ENCODE measurements around the gene SLCO2B1. TPM values are rescaled to one million over a fixed set of nuclear protein-coding genes. Genes with fewer than 3 reads are reported as not detected.

The SLCO2B1 gene
- total and polyA plus RNA-seq, 2 of the 8 experiments (the other 6 are each of a cell fraction or from before 2014, with no cell fraction given) = 0.03 TPM; not detected in 1

DNA sequence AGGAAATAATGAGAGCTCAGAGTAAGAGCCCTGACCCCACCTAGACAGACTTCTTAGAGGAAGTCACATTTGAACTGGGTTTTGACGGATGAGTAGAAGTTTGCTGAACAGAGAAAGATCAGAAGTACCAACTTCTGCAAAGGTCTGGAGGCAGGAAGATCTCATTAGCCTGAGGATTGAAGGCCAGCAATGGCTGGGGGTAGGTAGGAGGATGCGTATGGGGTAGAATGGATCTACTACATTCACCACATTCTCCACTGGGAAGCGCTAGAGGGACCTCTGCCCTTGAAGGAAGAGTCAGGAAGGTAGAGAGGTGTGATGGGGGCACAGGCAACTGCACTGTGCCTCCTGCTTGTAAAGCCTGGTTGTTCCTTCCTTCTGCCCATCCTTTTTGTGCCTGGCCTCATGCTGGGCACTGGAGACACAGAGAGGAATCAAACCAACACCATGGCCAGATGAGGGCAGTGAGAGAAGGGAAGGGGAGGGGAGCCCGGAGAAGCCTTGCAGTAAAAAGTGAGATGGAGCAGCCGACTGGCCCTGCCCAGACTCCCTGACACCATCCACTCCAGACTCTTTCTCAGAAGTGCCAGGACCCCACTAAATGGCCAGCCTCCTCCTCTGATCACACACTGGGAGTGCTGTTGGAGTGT is 94.6 kb downstream of the SLCO2B1 start:
- H3K18ac ChIP-seq (ENCODE audit: extremely low read depth, low read length) = no peak overlapping the region
- DNase-seq (ENCODE audit: low read depth in 1 of 2, low spot score in 2 of 2) (no peak), FAIRE-seq (peak; percentile 52)
- no peak overlapping the region for H4K91ac ChIP-seq (replicated peaks; ENCODE audit: insufficient read length, low read length)
- peaks cover 0 to 3% of the 10 kb centered on the region in 2 experiments for H4K20me1 ChIP-seq (replicated peaks in 1 of 2; ENCODE audit: control insufficient read depth in 1 of 2, insufficient read depth in 2 of 2, low read length in 2 of 2)
- H3K27ac ChIP-seq (ENCODE audit: low read depth, low read length) = no peak overlapping the region
- H2AFZ ChIP-seq (ENCODE audit: low read length) = no peak overlapping the region
- POLR2A ChIA-PET (ENCODE audit: partially characterized antibody) = interaction anchor here (0.8 to 1.6 kb wide), 3 partner anchors 13 to 155 kb away, joined by 3 read pairs; no protein-coding TSS in a partner anchor
- no peak overlapping the region for H3K23ac ChIP-seq (ENCODE audit: insufficient read length)
- H4K8ac ChIP-seq (ENCODE audit: extremely low read depth, insufficient read depth, low read length) = no peak overlapping the region; the same call in 1 of the 2 replicates
- no peaks in the 10 kb centered on the region for H3K9me3 ChIP-seq (ENCODE audit: insufficient read depth in 2 of 2, low read depth in 1 of 2, low read length in 1 of 2)
- H2BK120ac ChIP-seq (replicated peaks; ENCODE audit: low read depth, low read length) = no peak overlapping the region
- H2BK5ac ChIP-seq (ENCODE audit: low read depth, low read length) = no peak overlapping the region
- no peak overlapping the region for H4K5ac ChIP-seq (ENCODE audit: insufficient read length, low read depth, low read length)
- 52% methylated on average over 5 of the region's 5 CpGs; no CpG with 5 or more reads in 1 of the 2 experiments for WGBS, 2 experiments (ENCODE audit: extremely low coverage in 1 of 2, insufficient coverage in 1 of 2, insufficient read length in 1 of 2, insufficient replicate concordance in 2 of 2, low coverage in 1 of 2, low lambda C conversion rate in 2 of 2, missing lambda C conversion rate in 1 of 2)
- no peak overlapping the region for H2BK12ac ChIP-seq (ENCODE audit: low read depth, low read length)
- H3K79me1 ChIP-seq (ENCODE audit: low read depth, low read length) = no peaks in the 10 kb centered on the region
- peaks cover 11% of the 10 kb centered on the region; the same call in 1 of the 2 replicates for H3K23me2 ChIP-seq (ENCODE audit: low read depth, low read length)
- H3K9ac ChIP-seq (replicated peaks in 1 of 4; ENCODE audit: extremely low read depth in 1 of 4, low read depth in 3 of 4, low read length in 3 of 4) = no peak overlapping the region
- no peak overlapping the region for H3K4me3 ChIP-seq (ENCODE audit: extremely low read depth in 1 of 4, insufficient read depth in 2 of 4, low read depth in 3 of 4, low read length in 4 of 4)
- peaks cover 0 to 5% (median 1%) of the 10 kb centered on the region in 4 experiments; a peak in 3 of 7 replicates for H3K4me1 ChIP-seq (replicated peaks in 1 of 4; ENCODE audit: control insufficient read depth in 3 of 4, insufficient read depth in 4 of 4, low read length in 3 of 4)
- H3K4ac ChIP-seq (replicated peaks; ENCODE audit: insufficient read length, low read depth, low read length) = no peak overlapping the region
- H3K14ac ChIP-seq (ENCODE audit: insufficient read length) = no peak overlapping the region
- H3K79me2 ChIP-seq (ENCODE audit: control insufficient read depth in 1 of 2, insufficient read depth in 2 of 2, low read length in 2 of 2) = no peaks in the 10 kb centered on the region
- TF ChIP-seq TEAD4 (IDR thresholded peaks at IDR 0.05; ENCODE audit: low read depth, low read length) = peak; percentile 46; the same call in 1 of the 2 replicates
- no peak for TF ChIP-seq SAP30 (IDR thresholded peaks at IDR 0.05; ENCODE audit: insufficient read depth, insufficient replicate concordance, low read length)
- peak; percentile 20 to 46 for TF ChIP-seq RAD21 (IDR thresholded peaks at IDR 0.05 in 1 of 2, conservative IDR thresholded peaks at IDR 0.05 in 1 of 2; ENCODE audit: low read depth in 2 of 2, low read length in 2 of 2)
- TF ChIP-seq, protein P1, sequence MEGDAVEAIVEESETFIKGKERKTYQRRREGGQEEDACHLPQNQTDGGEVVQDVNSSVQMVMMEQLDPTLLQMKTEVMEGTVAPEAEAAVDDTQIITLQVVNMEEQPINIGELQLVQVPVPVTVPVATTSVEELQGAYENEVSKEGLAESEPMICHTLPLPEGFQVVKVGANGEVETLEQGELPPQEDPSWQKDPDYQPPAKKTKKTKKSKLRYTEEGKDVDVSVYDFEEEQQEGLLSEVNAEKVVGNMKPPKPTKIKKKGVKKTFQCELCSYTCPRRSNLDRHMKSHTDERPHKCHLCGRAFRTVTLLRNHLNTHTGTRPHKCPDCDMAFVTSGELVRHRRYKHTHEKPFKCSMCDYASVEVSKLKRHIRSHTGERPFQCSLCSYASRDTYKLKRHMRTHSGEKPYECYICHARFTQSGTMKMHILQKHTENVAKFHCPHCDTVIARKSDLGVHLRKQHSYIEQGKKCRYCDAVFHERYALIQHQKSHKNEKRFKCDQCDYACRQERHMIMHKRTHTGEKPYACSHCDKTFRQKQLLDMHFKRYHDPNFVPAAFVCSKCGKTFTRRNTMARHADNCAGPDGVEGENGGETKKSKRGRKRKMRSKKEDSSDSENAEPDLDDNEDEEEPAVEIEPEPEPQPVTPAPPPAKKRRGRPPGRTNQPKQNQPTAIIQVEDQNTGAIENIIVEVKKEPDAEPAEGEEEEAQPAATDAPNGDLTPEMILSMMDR (IDR thresholded peaks at IDR 0.05; ENCODE audit: control extremely low read depth in 1 of 3, insufficient read depth in 1 of 3, low read depth in 1 of 3, low read length in 3 of 3) = peak; percentile 24 to 77 (median 57)
- H2BK15ac ChIP-seq (ENCODE audit: low read length) = no peak overlapping the region
- H3K36me3 ChIP-seq (ENCODE audit: control insufficient read depth in 2 of 4, insufficient read depth in 4 of 4, low read length in 3 of 4) = no peaks in the 10 kb centered on the region
- H2BK20ac ChIP-seq (ENCODE audit: low read length) = no peak overlapping the region
- no peak overlapping the region for H3K56ac ChIP-seq (replicated peaks; ENCODE audit: insufficient read length, low read depth, low read length)
- CTCF ChIA-PET (ENCODE audit: partially characterized antibody) = interaction anchor here (0.6 to 34.9 kb wide), 16 partner anchors 16 to 222 kb away, joined by 3 to 952 read pairs (median 4); partner anchors contain the start of genes SLCO2B1 and TPBGL
- peaks cover 24 to 42% (median 33%) of the 10 kb centered on the region in 4 experiments for H3K27me3 ChIP-seq (replicated peaks in 1 of 4; ENCODE audit: control insufficient read depth in 3 of 4, extremely low read depth in 1 of 4, insufficient read depth in 3 of 4, low read length in 3 of 4)
- no peak overlapping the region for H2AK5ac ChIP-seq (ENCODE audit: low read depth, low read length)
- H3K4me2 ChIP-seq (ENCODE audit: insufficient read depth in 1 of 2, low read depth in 2 of 2, low read length in 2 of 2) = no peak overlapping the region

All from H1 (cell line).